A549 (cell line): Measurements from ENCODE around the gene HOXA13.

Source experiments
- RFX5 ChIP-seq: fragments of 450-650 bp; IDR thresholded peaks from 2 replicates; pipeline ENCODE4 v1.7.1; 2014; ENCODE audit warnings: antibody characterized with exemption, mild to moderate bottlenecking, moderate library complexity
- TF ChIP-seq, protein P1 (sequence below): fragments of >200 bp; sonication (Bioruptor Twin); formaldehyde crosslinking; IDR thresholded peaks from 3 replicates; pipeline ENCODE4 v1.5.1; 2016

DNA sequence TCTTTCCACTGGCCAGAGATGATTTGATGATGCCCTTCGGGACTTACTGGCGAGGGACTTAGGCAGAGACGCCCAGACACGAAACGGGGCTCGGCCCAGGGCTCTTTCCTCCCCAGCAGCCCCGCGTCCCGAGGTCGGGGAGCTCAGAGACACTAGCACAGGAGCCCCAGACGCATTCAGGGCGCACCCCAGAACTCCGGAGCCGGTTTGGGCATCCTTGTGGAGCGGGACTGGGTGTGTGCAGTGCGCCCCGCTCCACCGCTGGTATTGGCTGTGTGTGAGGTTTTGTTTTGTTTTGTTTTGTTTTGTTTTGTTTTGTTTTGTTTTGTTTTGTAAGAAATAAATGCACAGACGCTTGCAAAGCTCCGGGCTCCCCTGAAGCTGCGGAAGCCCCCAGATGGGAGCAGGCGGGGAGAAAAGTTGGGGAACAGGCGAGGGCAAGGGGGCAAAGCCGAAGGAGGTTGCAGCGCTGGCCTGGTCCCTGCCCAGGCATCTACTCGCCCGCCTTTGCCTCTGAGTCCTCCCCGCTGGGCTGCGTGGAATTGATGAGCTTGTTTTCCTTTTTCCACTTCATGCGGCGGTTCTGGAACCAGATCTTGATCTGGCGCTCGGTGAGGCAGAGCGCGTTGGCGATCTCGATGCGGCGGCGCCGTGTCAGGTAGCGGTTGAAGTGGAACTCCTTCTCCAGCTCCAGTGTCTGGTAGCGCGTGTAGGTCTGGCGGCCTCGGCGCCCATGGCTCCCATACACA is 54.6 kb downstream of the HOXA13 start:
- TF ChIP-seq RFX5, result no peak
- TF ChIP-seq, protein P1, sequence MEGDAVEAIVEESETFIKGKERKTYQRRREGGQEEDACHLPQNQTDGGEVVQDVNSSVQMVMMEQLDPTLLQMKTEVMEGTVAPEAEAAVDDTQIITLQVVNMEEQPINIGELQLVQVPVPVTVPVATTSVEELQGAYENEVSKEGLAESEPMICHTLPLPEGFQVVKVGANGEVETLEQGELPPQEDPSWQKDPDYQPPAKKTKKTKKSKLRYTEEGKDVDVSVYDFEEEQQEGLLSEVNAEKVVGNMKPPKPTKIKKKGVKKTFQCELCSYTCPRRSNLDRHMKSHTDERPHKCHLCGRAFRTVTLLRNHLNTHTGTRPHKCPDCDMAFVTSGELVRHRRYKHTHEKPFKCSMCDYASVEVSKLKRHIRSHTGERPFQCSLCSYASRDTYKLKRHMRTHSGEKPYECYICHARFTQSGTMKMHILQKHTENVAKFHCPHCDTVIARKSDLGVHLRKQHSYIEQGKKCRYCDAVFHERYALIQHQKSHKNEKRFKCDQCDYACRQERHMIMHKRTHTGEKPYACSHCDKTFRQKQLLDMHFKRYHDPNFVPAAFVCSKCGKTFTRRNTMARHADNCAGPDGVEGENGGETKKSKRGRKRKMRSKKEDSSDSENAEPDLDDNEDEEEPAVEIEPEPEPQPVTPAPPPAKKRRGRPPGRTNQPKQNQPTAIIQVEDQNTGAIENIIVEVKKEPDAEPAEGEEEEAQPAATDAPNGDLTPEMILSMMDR, result no peak
